ENCODE data around the gene ANKK1.

ANKK1 gene

DNA sequence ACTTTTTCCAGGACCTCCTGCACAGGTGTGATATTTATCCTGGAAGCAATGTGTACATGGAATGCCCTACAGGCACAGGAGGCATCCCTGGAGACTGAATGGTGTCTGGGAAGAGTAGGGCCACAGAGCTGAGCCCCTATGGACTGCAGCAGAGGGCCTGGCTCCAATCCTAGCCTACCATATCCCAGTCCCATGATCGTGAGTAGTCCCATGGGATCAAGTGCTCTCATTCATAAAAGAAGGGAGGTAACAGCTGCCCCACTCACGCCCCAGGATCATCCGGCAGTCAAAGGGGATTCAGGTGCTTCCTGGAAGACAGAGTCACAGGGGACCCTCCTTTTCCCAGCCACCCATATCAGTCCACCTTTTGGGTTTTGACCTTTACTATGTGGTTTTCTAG lies 24.0 kb downstream of the ANKK1 start:
- H3K4me3 ChIP-seq (ENCODE audit: low read depth in 1 of 2, low read length in 2 of 2) = no peak overlapping the region
- no peaks in the 10 kb centered on the region for H3K27me3 ChIP-seq (ENCODE audit: low read depth, low read length)
- no peaks in the 10 kb centered on the region for H3K4me1 ChIP-seq (ENCODE audit: control insufficient read depth in 1 of 2, insufficient read depth in 2 of 2, low read length in 2 of 2)
- no peak overlapping the region for H3K27ac ChIP-seq (ENCODE audit: low read length)
- H3K36me3 ChIP-seq (ENCODE audit: control insufficient read depth in 1 of 2, insufficient read depth in 2 of 2, low read length in 2 of 2) = no peaks in the 10 kb centered on the region
- H3K9me3 ChIP-seq (ENCODE audit: control insufficient read depth in 1 of 2, low read length in 2 of 2) = no peaks in the 10 kb centered on the region

GRCh38 chr11:113412675-113413074 lies 25.1 kb downstream of the ANKK1 start:
- Histone ChIP-seq H3K27me3 (ENCODE audit: low read depth, low read length) (no peaks in the 10 kb centered on the region), H3K36me3 (ENCODE audit: control insufficient read depth in 1 of 2, insufficient read depth in 2 of 2, low read length in 2 of 2) (no peaks in the 10 kb centered on the region), H3K27ac (ENCODE audit: low read length) (no peak overlapping the region), H3K4me1 (ENCODE audit: control insufficient read depth in 1 of 2, insufficient read depth in 2 of 2, low read length in 2 of 2) (no peaks in the 10 kb centered on the region), H3K4me3 (ENCODE audit: low read depth in 1 of 2, low read length in 2 of 2) (no peak overlapping the region), H3K9me3 (ENCODE audit: control insufficient read depth in 1 of 2, low read length in 2 of 2) (no peaks in the 10 kb centered on the region)

- H3K36me3 ChIP-seq (ENCODE audit: control insufficient read depth in 1 of 2, insufficient read depth in 2 of 2, low read length in 2 of 2) = no peaks in the 10 kb centered on the region
- no peaks in the 10 kb centered on the region for H3K27me3 ChIP-seq (ENCODE audit: low read depth, low read length)
- H3K4me1 ChIP-seq (ENCODE audit: control insufficient read depth in 1 of 2, insufficient read depth in 2 of 2, low read length in 2 of 2) = no peaks in the 10 kb centered on the region
- H3K9me3 ChIP-seq (ENCODE audit: control insufficient read depth in 1 of 2, low read length in 2 of 2) = no peaks in the 10 kb centered on the region
- no peak overlapping the region for H3K27ac ChIP-seq (ENCODE audit: low read length)
- no peak overlapping the region for H3K4me3 ChIP-seq (ENCODE audit: low read depth in 1 of 2, low read length in 2 of 2)
Observed at GRCh38 chr11:113415343-113415742, 27.8 kb downstream of the ANKK1 start.

DNA sequence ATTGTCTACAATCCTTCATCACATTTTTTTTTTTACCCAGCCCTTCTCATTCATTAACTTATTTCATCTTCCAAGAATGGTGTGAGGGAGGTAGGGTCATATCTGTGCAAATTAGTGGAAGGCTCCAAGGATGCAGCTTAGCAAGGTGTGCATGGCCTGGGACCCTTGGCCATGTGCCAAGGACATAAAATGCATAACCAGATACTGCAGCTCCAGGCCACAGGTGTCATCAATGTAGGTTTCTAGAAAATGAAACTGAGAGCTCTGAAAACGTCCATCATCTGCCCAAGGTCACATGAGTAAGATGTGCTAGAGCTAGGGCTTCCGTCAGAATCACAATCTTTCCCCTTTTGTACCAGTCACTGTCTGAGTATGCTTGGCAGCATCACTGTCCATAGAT lies 29.8 kb downstream of the ANKK1 start:
- Histone ChIP-seq H3K9me3 (ENCODE audit: control insufficient read depth in 1 of 2, low read length in 2 of 2) (no peaks in the 10 kb centered on the region), H3K27me3 (ENCODE audit: low read depth, low read length) (no peaks in the 10 kb centered on the region), H3K27ac (ENCODE audit: low read length) (no peak overlapping the region), H3K4me1 (ENCODE audit: control insufficient read depth in 1 of 2, insufficient read depth in 2 of 2, low read length in 2 of 2) (no peaks in the 10 kb centered on the region), H3K4me3 (ENCODE audit: low read depth in 1 of 2, low read length in 2 of 2) (no peak overlapping the region), H3K36me3 (ENCODE audit: control insufficient read depth in 1 of 2, insufficient read depth in 2 of 2, low read length in 2 of 2) (no peaks in the 10 kb centered on the region)

GRCh38 chr11:113419454-113420003 lies 31.9 kb downstream of the ANKK1 start:
- no peaks in the 10 kb centered on the region for H3K9me3 ChIP-seq (ENCODE audit: control insufficient read depth in 1 of 2, low read length in 2 of 2)
- H3K27ac ChIP-seq (ENCODE audit: low read length) = no peak overlapping the region
- no peaks in the 10 kb centered on the region for H3K36me3 ChIP-seq (ENCODE audit: control insufficient read depth in 1 of 2, insufficient read depth in 2 of 2, low read length in 2 of 2)
- no peaks in the 10 kb centered on the region for H3K4me1 ChIP-seq (ENCODE audit: control insufficient read depth in 1 of 2, insufficient read depth in 2 of 2, low read length in 2 of 2)
- no peak overlapping the region for H3K4me3 ChIP-seq (ENCODE audit: low read depth in 1 of 2, low read length in 2 of 2)
- H3K27me3 ChIP-seq (ENCODE audit: low read depth, low read length) = no peaks in the 10 kb centered on the region

DNA sequence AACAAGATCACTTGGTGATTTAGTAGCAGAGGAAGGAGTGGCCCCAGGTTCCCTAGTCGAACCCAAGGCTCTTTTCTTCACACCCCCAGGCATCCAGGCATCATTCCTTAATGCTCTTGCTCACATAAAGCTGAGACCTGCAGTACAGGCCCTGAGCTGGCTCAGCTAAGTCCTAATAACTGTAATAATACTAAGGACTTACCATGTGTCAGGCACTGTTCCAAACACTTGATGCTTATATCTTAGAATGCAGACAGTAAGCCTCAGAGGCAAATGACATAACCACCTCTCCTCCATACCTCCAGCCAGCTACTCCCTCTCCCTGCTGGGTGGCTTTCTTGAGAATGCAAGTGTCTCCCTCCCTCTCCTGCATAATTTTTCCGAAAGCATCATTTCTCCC lies 33.2 kb downstream of the ANKK1 start:
- no peaks in the 10 kb centered on the region for H3K9me3 ChIP-seq (ENCODE audit: control insufficient read depth in 1 of 2, low read length in 2 of 2)
- H3K4me3 ChIP-seq (ENCODE audit: low read depth in 1 of 2, low read length in 2 of 2) = no peak overlapping the region
- no peaks in the 10 kb centered on the region for H3K36me3 ChIP-seq (ENCODE audit: control insufficient read depth in 1 of 2, insufficient read depth in 2 of 2, low read length in 2 of 2)
- H3K4me1 ChIP-seq (ENCODE audit: control insufficient read depth in 1 of 2, insufficient read depth in 2 of 2, low read length in 2 of 2) = no peaks in the 10 kb centered on the region
- H3K27me3 ChIP-seq (ENCODE audit: low read depth, low read length) = no peaks in the 10 kb centered on the region
- H3K27ac ChIP-seq (ENCODE audit: low read length) = no peak overlapping the region

DNA sequence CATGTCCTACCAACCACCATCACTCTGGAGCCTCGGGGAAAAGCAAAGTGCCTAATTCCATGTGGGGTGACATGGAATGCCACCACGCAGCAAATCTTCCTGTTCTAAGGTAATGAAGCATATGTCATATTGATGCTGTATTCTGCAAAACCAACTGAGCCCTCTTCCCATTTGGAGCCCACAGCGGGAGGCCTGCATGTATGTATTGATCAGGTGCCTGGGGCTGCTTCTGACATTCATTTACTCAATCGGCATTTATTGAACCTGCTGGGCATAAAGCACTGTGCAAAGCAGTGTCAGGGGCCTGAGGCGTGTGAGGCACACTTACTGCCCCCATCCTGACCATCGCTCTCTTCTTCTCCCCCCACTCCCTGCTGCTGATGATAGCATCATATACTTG lies 39.1 kb downstream of the ANKK1 start:
- no peaks in the 10 kb centered on the region for H3K4me1 ChIP-seq (ENCODE audit: control insufficient read depth in 1 of 2, insufficient read depth in 2 of 2, low read length in 2 of 2)
- no peak overlapping the region for H3K27ac ChIP-seq (ENCODE audit: low read length)
- H3K27me3 ChIP-seq (ENCODE audit: low read depth, low read length) = no peaks in the 10 kb centered on the region
- H3K9me3 ChIP-seq (ENCODE audit: control insufficient read depth in 1 of 2, low read length in 2 of 2) = no peaks in the 10 kb centered on the region
- H3K4me3 ChIP-seq (ENCODE audit: low read depth in 1 of 2, low read length in 2 of 2) = no peak overlapping the region
- no peaks in the 10 kb centered on the region for H3K36me3 ChIP-seq (ENCODE audit: control insufficient read depth in 1 of 2, insufficient read depth in 2 of 2, low read length in 2 of 2)

DNA sequence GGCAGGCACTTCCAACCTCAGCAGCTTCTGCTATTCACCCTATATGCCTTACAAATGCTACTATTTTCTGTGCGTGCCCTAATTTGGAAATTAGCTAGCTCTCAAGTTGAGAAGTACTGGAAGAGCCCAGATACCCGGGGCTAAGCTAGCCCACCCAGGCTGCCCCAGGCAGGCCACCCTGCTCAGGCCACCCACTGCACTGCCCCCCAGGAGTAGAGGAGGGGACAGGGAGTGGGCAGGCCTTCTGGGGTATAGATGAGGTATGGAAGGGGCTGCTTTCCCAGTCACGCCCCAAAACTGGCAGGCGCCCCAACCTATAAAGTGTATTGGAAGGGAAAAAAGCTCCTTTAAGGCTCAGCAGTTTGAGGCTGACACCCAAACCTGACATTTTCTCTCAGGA lies 44.2 kb downstream of the ANKK1 start:
- H3K4me1 ChIP-seq (ENCODE audit: control insufficient read depth in 1 of 2, insufficient read depth in 2 of 2, low read length in 2 of 2) = no peaks in the 10 kb centered on the region
- no peaks in the 10 kb centered on the region for H3K9me3 ChIP-seq (ENCODE audit: control insufficient read depth in 1 of 2, low read length in 2 of 2)
- H3K27me3 ChIP-seq (ENCODE audit: low read depth, low read length) = no peaks in the 10 kb centered on the region
- no peaks in the 10 kb centered on the region for H3K36me3 ChIP-seq (ENCODE audit: control insufficient read depth in 1 of 2, insufficient read depth in 2 of 2, low read length in 2 of 2)
- H3K27ac ChIP-seq (ENCODE audit: low read length) = no peak overlapping the region
- H3K4me3 ChIP-seq (ENCODE audit: low read depth in 1 of 2, low read length in 2 of 2) = no peak overlapping the region

DNA sequence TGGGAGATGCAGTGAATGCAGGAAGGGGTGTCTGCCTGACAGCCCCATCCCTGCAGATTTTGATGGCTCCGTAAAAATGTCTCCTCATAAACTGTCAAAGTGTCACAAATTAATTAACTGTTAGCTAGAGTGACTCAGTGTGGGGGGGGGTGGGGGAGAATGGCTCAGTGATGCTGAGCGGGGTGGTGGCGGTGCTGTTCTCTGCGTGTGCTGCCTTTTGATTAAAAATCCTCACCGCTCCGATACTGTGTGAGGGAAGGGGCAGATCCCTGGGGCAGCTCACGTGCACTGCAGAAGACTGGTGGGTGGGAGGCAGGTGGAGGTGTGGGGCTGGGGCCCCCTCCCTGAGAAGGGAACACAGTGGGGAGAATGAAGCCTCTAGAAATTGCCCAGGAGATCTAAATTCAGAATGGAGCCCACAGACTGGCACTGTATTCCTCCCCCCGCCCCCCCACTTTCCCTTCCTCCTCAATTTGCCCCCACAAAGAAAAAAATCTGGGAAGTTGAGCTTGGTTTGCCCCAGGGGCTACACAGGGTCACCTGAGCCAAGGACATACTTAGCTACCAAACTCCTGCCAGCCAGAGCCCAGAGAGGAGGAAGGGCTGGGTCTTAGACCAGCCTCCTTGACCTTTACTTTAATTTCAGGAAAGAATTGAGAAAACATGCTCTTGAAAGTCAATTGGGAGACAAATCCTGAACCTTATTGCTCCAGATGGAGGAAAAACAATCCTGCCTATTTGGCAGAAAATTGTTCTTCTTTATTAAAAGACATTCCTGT lies 47.8 kb downstream of the ANKK1 start:
- H3K36me3 ChIP-seq (ENCODE audit: control insufficient read depth in 1 of 2, insufficient read depth in 2 of 2, low read length in 2 of 2) = no peaks in the 10 kb centered on the region
- no peaks in the 10 kb centered on the region for H3K4me1 ChIP-seq (ENCODE audit: control insufficient read depth in 1 of 2, insufficient read depth in 2 of 2, low read length in 2 of 2)
- H3K27me3 ChIP-seq (ENCODE audit: low read depth, low read length) = no peaks in the 10 kb centered on the region
- no peak overlapping the region for H3K27ac ChIP-seq (ENCODE audit: low read length)
- H3K9me3 ChIP-seq (ENCODE audit: control insufficient read depth in 1 of 2, low read length in 2 of 2) = no peaks in the 10 kb centered on the region
- no peak overlapping the region for H3K4me3 ChIP-seq (ENCODE audit: low read depth in 1 of 2, low read length in 2 of 2)

DNA sequence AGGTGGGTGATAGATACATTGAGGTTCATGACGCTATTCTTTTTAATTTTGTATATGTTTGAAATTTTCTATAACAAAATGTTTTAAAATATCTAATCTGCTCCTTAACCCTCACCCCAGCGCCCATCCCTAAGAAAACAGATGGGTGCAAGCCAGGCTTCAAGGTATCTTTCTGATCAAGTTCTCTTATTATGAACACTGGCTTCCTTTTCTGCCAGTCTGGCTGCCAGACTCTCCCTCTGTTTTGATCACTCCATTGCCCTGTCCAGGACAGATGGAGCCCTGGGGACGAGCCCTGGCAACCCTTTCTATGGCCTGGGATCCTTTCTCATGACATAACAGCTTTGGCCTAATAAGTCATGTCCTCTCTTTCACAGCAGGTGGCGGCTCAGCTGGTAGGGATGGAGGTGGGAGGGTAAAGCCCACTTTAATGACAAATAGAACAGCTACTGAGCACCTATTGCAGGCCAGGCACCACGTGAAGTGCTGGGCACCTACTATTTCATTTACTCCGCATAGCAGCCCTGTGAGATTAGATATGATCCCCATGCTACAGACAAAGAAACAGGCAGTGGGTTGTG lies 49.2 kb downstream of the ANKK1 start:
- no peaks in the 10 kb centered on the region for H3K4me1 ChIP-seq (ENCODE audit: control insufficient read depth in 1 of 2, insufficient read depth in 2 of 2, low read length in 2 of 2)
- H3K36me3 ChIP-seq (ENCODE audit: control insufficient read depth in 1 of 2, insufficient read depth in 2 of 2, low read length in 2 of 2) = no peaks in the 10 kb centered on the region
- no peak overlapping the region for H3K27ac ChIP-seq (ENCODE audit: low read length)
- H3K4me3 ChIP-seq (ENCODE audit: low read depth in 1 of 2, low read length in 2 of 2) = no peak overlapping the region
- no peaks in the 10 kb centered on the region for H3K9me3 ChIP-seq (ENCODE audit: control insufficient read depth in 1 of 2, low read length in 2 of 2)
- no peaks in the 10 kb centered on the region for H3K27me3 ChIP-seq (ENCODE audit: low read depth, low read length)

DNA sequence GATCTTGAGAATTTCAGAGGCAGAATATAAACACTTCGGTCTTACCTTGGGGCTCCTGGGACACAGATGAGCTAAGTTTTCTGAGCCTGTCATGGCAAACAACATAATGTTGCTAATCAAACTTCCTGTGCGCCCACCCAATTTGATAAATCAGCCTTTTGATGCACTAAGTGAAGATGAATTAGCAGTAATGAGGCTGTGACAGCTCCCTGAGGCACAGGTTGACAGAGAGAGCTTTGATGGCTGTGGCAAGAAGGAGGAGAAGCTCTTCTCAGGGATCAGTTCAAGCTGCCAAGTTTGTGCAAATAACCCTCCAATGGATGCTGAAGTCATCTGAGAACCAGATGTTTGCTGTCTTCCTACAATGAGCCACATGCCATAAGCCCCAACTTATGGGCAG lies 53.2 kb downstream of the ANKK1 start:
- H3K4me1 ChIP-seq (ENCODE audit: control insufficient read depth in 1 of 2, insufficient read depth in 2 of 2, low read length in 2 of 2) = no peaks in the 10 kb centered on the region
- no peaks in the 10 kb centered on the region for H3K36me3 ChIP-seq (ENCODE audit: control insufficient read depth in 1 of 2, insufficient read depth in 2 of 2, low read length in 2 of 2)
- H3K27me3 ChIP-seq (ENCODE audit: low read depth, low read length) = no peaks in the 10 kb centered on the region
- H3K27ac ChIP-seq (ENCODE audit: low read length) = no peak overlapping the region
- H3K9me3 ChIP-seq (ENCODE audit: control insufficient read depth in 1 of 2, low read length in 2 of 2) = no peaks in the 10 kb centered on the region
- H3K4me3 ChIP-seq (ENCODE audit: low read depth in 1 of 2, low read length in 2 of 2) = no peak overlapping the region
